ENCODE results near the gene BCAR3.

The BCAR3 gene

GRCh38 chr1:93681101-93681988, at the start of gene BCAR3:
Gene BCAR3, minus strand, starts transcription at chr1:93681837. Its CDS starts 6,907 bp downstream, at chr1:93674930.
- DNase-seq: no peak

DNA sequence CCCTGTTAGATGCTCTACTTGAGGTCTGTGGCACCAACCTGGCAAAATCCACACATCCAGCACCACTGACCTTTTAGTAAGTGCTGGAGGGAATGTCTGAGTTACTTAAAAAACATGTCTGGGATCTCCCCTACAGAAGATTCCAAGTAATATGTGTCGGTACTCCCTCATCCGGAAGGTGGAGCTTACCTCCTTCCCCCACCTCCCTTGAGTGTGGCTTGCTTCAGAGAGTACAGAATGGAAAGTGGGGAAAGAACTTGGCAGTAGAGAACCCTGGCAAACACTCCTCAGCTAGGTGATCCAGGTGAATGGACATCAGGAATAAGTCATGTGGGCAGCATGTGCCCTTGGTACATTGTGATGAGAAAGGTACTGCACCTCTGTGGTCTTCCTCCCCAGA, 49.0 kb upstream of the BCAR3 start:
- DNase-seq: no peak

DNA sequence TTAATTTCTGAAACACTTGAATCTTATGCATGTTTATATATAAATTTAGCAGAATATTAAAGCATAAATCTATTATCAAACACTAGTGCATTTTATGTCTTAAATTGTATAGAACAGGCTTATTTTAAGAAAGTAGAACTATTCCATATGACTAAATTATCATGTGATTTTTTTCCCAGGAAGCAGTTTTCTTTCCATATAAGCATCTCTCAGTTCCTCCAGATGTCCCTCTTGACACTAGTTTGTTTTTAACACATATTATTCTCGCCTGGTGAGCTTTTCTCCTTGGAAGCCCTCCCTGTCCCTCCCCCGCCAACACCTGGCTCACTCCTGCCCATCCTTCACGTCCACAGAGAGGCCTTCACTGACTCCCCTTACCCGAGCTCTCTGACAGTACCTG, 48.3 kb upstream of the BCAR3 start:
- no peak for DNase-seq

DNA sequence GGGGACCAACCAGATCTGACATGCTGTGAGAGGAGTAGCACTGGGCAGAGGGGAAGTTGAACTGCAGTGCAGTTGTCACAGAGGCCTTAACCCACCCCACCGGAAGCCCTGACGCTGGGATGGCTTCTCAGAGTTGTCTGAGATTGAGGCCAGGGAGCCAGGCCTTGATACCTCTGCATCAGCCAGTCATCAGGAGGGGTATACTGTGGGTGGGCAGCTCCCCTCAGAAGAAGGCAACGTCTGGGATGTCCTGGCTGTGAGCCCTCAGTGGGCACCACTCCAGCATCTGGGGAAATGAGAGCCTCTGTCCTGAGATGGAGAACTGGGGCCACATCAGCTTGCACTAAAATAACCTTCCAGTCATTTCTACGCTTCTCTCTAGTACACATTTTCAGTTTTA, 47.9 kb upstream of the BCAR3 start:
- no peak for DNase-seq

- DNase-seq: no peak
Observed at GRCh38 chr1:93728480-93729131, 47.0 kb upstream of the BCAR3 start.

GRCh38 chr1:93723733-93724270, 42.2 kb upstream of the BCAR3 start:
- DNase-seq: no peak

- DNase-seq: no peak
Observed at GRCh38 chr1:93723110-93723509, 41.5 kb upstream of the BCAR3 start.

DNA sequence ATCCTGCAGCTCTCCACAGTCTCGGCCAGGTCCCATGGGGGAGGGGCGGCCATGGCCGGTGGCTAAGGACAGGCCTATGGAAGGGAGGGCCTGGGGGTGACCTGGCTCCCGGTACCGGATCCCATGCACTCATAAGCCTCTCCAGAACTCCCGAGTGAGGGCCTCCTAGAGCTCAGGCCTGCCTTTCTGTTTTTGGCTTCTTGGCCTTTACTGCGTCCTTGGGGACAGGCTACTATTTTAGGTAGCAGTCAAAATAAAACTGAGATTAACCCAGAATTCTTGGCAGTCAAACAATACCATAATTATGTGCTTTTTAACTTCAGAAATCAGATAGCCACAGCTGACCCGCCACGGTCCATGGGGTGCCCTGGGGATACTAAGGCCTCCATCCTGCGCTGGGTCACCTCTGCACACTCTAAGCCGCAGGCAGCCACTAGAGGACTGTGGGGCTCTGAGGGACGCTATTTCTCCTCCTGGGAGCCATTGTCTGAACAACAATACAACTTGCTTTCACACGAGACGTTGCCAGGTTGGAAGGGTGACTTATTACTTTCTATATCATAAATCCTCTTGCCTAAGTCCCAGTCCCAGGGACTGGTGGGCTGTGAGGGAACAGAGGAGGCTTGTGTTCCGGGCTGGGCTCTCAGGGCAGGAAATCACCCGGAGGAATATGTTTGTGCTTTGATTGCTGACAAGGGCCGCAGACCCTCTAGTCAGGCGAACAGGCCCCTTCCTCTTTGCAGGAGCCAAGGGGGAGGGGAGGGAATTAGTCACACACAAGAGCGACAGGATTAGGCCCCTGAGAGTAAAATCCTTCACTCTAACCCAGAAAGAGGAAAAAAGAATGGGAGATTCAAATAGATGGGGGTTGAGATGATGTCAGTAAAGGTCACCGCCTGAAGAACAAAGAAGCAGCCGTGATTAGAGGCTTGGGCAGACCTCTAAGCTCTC, 40.7 kb upstream of the BCAR3 start:
- DNase-seq: no peak

DNA sequence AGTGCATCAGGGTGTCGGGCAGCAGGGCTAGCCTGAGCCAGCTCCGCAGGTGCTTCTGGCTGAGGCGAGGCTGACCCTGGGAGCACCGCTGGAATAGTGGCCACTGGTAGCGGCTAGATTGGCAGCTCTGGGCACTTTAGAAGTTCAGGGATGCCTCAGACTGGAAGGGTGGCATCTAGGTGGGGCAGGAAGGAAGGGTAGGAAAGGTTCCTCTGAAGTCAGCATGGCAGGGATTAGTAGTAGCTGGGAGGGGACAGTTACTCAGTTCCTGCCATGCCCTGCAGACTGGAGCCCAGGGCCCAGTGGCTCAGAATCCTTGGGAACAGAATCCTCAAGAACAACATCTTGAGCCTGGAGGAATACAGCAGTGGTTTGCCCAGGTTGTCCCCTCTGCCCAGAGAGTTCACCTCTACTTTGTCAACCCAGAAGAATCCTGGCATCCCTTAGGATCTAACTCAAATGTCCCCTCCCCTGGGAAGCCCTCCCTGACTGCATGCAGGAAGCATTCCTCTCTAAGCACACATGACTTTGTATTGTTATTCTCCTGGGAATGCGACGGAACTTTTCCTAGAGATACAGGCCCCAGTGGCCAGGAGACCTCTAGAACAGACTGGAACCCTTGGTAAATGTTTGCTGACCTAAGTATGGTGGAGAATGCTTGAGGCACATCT, 39.5 kb upstream of the BCAR3 start:
- no peak for DNase-seq

DNA sequence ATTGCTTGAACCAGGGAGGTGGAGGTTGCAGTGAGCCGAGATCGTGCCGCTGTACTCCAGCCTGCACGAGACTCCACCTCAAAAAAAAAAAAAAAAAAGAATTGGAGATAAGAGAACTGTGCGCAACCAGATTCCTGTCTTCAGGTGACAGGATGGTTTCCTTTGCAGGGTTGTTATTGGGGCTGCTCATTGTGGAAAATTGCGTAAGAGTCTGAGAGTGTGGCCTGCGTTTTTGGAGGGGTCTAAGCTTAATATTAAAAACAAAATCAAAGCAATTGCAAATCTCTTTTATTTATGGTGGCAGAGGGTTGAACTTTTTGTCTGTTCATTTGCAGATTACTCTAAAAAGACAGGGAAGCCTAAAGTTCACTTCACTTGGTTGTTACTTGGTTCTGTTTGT, 36.0 kb upstream of the BCAR3 start:
- no peak for DNase-seq

GRCh38 chr1:93716941-93717368, 35.3 kb upstream of the BCAR3 start:
- DNase-seq: peak; percentile 23

DNA sequence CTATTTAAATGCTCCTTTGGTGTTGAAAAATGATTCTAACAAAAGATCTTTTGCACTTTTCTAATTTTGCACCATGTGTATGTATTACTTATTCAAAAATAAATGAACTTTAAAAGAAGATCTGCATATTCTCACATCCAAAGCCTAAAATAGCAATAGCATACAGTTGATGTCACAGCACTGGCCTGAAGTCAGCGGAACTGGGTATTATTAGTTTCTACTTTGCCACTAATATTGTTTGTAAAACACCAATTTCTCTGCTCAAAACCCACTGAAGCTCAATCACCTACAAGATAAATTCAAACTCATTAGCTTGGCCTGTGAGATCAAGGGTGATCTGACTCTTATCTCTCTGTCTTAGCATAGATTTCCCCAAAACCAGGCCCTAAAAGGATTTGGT, 34.5 kb upstream of the BCAR3 start:
- no peak for DNase-seq

DNA sequence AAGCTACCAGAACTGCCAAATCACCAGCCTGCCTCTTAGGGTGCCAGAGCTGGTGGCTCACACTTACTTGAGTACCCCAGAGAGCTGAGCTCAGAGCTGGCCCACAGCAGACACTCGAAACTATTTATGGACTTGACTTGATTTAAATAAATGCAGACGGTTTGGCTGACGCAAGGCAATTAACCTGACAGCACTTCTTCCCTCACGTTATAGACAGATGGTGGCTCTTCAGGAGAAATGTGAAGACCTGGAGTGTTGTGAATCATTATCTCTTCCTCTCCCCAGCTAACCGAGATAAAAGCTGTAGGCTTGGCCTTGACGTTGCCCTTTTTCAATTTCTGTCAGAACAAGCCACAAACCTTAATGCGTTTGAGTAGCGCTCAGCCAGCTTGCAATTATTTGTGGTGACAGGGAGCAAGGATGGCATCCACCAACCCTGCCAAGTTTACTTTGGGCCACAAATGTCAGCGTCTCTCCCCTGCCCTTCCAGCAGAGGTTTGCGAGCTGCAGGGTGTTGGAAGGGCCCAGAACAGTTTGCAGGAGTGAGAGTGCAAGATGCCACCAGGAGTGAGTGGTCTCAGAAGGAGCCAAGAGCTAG, 34.0 kb upstream of the BCAR3 start:
- peak; percentile 73 for DNase-seq

GRCh38 chr1:93714356-93714755, 32.7 kb upstream of the BCAR3 start:
- DNase-seq: no peak

GRCh38 chr1:93713341-93713740, 31.7 kb upstream of the BCAR3 start:
- no peak for DNase-seq

- no peak for DNase-seq
Observed at GRCh38 chr1:93712741-93713140, 31.1 kb upstream of the BCAR3 start.

DNA sequence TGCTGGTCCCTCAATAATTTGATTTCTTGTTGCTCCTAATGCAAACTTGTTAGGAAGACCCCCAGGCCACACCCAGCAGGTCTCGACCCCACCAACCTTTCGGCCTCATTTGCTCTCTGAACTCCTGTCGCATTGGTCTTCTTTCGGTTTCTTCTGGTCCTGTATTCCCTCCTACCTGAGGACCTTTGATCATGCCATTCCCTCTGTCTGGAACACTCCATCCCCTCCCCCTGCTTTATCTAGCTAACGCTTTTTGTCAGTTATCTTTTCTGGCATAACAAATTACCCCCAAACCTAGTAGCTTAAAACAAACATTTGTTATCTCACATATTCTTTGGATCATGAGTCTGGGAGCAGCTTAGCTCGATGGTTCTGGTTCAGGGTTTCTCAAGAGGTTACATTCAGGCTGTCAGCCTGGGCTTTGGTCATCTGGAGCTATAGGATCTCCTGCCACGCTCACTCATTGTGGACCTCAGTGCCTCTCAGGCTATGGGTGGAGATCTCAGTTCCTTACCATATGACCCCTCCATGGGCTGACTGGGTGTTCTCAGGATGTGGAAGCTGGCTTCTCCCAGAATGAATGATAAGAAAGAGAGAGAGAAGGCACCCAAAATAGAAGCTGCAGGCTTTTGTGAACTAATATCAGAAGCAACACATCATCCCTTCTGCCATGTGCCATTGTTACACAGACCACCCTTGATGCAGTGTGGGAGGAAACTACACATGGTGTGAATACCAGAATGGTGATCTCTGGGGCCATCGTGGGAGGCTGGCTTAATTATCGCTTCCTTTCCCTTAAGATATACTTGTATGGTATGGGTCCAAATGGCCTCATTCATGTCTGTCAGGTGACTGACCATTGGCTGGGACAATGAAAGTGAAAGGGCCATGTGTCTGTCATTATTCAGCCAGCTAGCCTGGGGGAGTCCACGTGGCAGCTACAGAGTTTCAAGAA, 29.1 kb upstream of the BCAR3 start:
- peak; percentile 56 for DNase-seq

DNA sequence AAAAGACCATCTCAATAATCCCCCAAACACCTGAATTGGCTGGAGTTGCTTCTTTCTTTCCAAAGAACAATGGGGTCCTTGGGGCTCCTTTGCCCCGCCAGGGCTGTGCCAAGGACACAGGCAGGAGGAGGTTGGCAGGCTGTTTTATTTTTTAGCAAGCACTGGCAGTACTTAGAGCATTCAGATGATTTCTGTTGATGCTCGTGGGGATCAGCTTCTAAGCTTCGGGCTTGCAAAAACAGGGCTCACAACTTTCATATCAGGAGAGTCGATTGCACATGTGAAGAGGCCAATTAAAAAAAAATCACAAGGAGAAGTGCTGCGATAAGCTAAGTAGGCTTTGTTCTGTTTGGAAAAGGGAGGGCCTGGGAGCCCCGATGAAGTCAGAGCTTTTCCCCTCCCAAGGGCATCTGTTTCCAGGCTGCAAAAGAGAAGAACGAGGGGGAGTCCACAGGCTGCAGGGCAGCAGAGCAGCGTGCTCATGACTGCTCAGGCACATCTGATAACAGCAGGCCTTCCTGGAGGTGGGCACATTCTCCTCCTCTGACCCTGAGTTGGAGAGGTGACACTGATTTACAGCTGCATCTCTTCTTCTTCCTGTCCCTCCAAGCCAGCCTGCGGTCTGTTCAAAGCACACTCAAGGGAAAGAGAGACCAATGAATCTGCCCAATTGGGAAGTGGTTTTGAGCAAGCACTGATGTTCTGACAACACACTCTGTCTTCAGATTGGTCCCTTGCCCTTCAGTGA, 27.3 kb upstream of the BCAR3 start:
- DNase-seq: peak; percentile 47

DNA sequence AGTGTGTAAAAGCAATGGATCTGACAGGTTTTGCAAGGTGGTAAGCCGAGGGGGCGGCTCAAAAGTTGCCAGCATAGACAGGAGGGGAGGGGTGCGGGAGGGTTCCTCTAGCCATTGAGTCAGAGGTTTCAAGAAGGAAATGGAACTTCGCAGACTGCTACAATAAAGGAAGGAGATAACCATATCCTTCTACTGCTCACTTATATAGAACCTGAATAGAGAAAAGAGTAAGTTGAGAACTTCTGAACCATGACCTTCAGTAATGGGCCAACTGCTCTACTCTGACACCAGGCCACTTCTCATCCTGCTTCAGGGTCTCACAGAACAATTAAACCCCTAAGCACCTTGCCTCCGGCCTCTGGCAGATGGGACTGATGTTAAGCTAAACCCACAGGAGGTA, 26.3 kb upstream of the BCAR3 start:
- DNase-seq: no peak

All from OCI-M1 (cell line).